ENCODE measurements around the gene CHST12. TPM values are rescaled to one million over a fixed set of nuclear protein-coding genes. Genes with fewer than 3 reads are reported as not detected.

Gene CHST12
- total RNA-seq, 1 experiment from 2014 or later: 18.3 TPM

DNA sequence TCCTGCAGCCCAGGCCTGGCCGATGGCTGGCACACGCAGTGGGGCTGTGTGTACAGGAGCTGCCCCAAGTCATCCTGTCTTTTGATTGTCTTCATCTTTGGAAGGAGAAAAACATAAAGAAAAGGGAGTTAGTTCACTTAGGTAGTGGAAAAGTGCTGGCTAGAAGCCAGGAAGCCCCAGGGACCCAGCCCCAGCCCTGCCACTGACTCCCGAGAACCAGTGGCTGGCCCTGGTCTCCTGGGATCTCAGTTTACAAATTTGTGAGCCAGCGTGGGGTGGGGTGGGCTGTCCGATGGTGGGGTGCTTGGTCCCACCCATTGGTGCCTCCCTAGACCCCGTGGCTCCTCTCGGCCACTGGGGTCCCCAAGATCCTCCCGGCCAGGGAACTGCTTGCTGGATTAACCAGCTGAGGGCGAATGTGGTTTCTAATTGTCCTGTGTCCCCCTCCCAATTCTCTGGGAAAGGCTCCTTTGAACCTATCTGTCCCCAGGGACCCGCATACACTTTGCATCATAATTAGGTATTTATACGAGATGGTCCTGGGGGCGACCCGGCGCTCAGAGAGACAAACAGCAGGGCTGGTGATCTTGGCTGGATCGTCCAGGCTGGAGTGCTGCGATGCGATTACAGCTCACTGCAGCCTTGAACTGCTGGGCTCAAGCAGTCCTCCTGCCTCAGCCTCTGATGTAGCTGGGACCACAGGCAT, 16.3 kb upstream of the CHST12 start (continued):
- TF ChIP-seq GABPB1 (CRISPR knock-in tag; IDR thresholded peaks at IDR 0.05): no peak
- TF ChIP-seq, protein P1, sequence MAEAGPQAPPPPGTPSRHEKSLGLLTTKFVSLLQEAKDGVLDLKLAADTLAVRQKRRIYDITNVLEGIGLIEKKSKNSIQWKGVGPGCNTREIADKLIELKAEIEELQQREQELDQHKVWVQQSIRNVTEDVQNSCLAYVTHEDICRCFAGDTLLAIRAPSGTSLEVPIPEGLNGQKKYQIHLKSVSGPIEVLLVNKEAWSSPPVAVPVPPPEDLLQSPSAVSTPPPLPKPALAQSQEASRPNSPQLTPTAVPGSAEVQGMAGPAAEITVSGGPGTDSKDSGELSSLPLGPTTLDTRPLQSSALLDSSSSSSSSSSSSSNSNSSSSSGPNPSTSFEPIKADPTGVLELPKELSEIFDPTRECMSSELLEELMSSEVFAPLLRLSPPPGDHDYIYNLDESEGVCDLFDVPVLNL (CRISPR knock-in tag; IDR thresholded peaks at IDR 0.05; ENCODE audit: borderline replicate concordance, low read depth): no peak
- no peak for TF ChIP-seq HMGA2 (CRISPR knock-in tag; IDR thresholded peaks at IDR 0.05)
- TF ChIP-seq, protein P2, sequence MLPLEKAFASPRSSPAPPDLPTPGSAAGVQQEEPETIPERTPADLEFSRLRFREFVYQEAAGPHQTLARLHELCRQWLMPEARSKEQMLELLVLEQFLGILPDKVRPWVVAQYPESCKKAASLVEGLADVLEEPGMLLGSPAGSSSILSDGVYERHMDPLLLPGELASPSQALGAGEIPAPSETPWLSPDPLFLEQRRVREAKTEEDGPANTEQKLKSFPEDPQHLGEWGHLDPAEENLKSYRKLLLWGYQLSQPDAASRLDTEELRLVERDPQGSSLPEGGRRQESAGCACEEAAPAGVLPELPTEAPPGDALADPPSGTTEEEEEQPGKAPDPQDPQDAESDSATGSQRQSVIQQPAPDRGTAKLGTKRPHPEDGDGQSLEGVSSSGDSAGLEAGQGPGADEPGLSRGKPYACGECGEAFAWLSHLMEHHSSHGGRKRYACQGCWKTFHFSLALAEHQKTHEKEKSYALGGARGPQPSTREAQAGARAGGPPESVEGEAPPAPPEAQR (CRISPR knock-in tag; IDR thresholded peaks at IDR 0.05): no peak
- TF ChIP-seq TEAD4 (CRISPR knock-in tag; IDR thresholded peaks at IDR 0.05): no peak

DNA sequence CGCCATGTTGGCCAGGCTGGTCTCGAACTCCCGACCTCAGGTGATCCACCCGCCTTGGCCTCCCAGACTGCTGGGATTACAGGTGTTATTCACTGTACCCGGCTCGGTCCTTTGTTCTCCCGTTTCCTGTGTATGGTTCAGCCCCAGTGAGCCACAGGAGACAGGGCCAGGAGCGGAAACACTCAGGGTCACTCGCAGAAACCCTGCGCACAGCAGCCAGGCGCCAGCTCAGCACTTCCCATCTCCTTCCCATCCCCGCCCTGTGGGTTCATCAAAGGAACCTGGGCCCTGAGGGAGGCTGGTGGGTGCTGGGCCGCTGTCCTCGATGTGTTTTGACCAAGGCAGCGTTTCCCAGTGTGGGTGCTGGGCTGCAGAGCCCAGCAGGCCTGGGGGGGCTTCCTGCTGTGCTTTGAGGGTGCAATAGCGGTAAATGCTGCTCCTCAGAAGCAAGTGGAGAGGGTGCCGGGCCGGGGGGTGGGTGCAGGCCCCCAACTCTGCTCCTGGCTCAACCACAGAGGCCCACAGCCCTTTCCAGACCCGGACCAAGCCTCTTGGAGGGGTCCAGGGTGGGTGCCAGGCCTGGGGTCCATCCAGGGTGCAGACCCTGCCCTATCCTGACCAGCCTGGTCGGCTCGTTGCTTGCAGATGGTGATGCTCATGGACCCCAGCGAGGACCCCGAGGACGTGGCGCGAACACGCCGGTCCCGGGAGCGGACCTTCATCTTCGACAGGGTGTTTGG, 15.3 kb upstream of the CHST12 start:
- no peak for DNase-seq (ENCODE audit: low spot score)
- Mint-ChIP-seq H3K27me3 (ENCODE audit: low read depth) (no peaks in the 10 kb centered on the region), H3K9me3 (no peaks in the 10 kb centered on the region), H3K4me3 (no peak overlapping the region), H3K36me3 (no peaks in the 10 kb centered on the region), H3K4me1 (peaks cover 20% of the 10 kb centered on the region), H3K27ac (no peak overlapping the region)
- TF ChIP-seq, protein P3, sequence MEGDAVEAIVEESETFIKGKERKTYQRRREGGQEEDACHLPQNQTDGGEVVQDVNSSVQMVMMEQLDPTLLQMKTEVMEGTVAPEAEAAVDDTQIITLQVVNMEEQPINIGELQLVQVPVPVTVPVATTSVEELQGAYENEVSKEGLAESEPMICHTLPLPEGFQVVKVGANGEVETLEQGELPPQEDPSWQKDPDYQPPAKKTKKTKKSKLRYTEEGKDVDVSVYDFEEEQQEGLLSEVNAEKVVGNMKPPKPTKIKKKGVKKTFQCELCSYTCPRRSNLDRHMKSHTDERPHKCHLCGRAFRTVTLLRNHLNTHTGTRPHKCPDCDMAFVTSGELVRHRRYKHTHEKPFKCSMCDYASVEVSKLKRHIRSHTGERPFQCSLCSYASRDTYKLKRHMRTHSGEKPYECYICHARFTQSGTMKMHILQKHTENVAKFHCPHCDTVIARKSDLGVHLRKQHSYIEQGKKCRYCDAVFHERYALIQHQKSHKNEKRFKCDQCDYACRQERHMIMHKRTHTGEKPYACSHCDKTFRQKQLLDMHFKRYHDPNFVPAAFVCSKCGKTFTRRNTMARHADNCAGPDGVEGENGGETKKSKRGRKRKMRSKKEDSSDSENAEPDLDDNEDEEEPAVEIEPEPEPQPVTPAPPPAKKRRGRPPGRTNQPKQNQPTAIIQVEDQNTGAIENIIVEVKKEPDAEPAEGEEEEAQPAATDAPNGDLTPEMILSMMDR (IDR thresholded peaks at IDR 0.05): no peak
- TF ChIP-seq, protein P4, sequence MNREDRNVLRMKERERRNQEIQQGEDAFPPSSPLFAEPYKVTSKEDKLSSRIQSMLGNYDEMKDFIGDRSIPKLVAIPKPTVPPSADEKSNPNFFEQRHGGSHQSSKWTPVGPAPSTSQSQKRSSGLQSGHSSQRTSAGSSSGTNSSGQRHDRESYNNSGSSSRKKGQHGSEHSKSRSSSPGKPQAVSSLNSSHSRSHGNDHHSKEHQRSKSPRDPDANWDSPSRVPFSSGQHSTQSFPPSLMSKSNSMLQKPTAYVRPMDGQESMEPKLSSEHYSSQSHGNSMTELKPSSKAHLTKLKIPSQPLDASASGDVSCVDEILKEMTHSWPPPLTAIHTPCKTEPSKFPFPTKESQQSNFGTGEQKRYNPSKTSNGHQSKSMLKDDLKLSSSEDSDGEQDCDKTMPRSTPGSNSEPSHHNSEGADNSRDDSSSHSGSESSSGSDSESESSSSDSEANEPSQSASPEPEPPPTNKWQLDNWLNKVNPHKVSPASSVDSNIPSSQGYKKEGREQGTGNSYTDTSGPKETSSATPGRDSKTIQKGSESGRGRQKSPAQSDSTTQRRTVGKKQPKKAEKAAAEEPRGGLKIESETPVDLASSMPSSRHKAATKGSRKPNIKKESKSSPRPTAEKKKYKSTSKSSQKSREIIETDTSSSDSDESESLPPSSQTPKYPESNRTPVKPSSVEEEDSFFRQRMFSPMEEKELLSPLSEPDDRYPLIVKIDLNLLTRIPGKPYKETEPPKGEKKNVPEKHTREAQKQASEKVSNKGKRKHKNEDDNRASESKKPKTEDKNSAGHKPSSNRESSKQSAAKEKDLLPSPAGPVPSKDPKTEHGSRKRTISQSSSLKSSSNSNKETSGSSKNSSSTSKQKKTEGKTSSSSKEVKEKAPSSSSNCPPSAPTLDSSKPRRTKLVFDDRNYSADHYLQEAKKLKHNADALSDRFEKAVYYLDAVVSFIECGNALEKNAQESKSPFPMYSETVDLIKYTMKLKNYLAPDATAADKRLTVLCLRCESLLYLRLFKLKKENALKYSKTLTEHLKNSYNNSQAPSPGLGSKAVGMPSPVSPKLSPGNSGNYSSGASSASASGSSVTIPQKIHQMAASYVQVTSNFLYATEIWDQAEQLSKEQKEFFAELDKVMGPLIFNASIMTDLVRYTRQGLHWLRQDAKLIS (CRISPR knock-in tag; IDR thresholded peaks at IDR 0.05; ENCODE audit: borderline replicate concordance): no peak
- TF ChIP-seq, protein P5, sequence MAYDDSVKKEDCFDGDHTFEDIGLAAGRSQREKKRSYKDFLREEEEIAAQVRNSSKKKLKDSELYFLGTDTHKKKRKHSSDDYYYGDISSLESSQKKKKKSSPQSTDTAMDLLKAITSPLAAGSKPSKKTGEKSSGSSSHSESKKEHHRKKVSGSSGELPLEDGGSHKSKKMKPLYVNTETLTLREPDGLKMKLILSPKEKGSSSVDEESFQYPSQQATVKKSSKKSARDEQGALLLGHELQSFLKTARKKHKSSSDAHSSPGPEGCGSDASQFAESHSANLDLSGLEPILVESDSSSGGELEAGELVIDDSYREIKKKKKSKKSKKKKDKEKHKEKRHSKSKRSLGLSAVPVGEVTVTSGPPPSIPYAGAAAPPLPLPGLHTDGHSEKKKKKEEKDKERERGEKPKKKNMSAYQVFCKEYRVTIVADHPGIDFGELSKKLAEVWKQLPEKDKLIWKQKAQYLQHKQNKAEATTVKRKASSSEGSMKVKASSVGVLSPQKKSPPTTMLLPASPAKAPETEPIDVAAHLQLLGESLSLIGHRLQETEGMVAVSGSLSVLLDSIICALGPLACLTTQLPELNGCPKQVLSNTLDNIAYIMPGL (CRISPR knock-in tag; IDR thresholded peaks at IDR 0.05): no peak
- TF ChIP-seq, protein P6, sequence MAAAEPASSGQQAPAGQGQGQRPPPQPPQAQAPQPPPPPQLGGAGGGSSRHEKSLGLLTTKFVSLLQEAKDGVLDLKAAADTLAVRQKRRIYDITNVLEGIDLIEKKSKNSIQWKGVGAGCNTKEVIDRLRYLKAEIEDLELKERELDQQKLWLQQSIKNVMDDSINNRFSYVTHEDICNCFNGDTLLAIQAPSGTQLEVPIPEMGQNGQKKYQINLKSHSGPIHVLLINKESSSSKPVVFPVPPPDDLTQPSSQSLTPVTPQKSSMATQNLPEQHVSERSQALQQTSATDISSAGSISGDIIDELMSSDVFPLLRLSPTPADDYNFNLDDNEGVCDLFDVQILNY (CRISPR knock-in tag; IDR thresholded peaks at IDR 0.05): no peak
- TF ChIP-seq FOXJ3 (CRISPR knock-in tag; IDR thresholded peaks at IDR 0.05; ENCODE audit: borderline replicate concordance) (no peak), GABPB1 (CRISPR knock-in tag; IDR thresholded peaks at IDR 0.05) (no peak), ZBTB21 (CRISPR knock-in tag; IDR thresholded peaks at IDR 0.05; ENCODE audit: borderline replicate concordance) (no peak), ZNF121 (CRISPR knock-in tag; IDR thresholded peaks at IDR 0.05) (no peak), TEAD4 (CRISPR knock-in tag; IDR thresholded peaks at IDR 0.05) (no peak), JAZF1 (CRISPR knock-in tag; IDR thresholded peaks at IDR 0.05) (no peak), ETV6 (CRISPR knock-in tag; IDR thresholded peaks at IDR 0.05) (no peak), MYBL2 (CRISPR knock-in tag; IDR thresholded peaks at IDR 0.05) (no peak)
- TF ChIP-seq, protein P1 (CRISPR knock-in tag; IDR thresholded peaks at IDR 0.05; ENCODE audit: borderline replicate concordance, low read depth): no peak
- TF ChIP-seq, protein P7, sequence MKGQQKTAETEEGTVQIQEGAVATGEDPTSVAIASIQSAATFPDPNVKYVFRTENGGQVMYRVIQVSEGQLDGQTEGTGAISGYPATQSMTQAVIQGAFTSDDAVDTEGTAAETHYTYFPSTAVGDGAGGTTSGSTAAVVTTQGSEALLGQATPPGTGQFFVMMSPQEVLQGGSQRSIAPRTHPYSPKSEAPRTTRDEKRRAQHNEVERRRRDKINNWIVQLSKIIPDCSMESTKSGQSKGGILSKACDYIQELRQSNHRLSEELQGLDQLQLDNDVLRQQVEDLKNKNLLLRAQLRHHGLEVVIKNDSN (CRISPR knock-in tag; IDR thresholded peaks at IDR 0.05): no peak
- TF ChIP-seq, protein P8, sequence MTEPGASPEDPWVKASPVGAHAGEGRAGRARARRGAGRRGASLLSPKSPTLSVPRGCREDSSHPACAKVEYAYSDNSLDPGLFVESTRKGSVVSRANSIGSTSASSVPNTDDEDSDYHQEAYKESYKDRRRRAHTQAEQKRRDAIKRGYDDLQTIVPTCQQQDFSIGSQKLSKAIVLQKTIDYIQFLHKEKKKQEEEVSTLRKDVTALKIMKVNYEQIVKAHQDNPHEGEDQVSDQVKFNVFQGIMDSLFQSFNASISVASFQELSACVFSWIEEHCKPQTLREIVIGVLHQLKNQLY (CRISPR knock-in tag; IDR thresholded peaks at IDR 0.05): no peak
- ChIA-PET CTCF (interaction anchor here (1.2 to 1.9 kb wide), 3 partner anchors 12 to 64 kb away, joined by 7 to 11 read pairs (median 8); no protein-coding TSS in a partner anchor), POLR2A (no interaction called here)
- ATAC-seq: no peak

Data from WTC11 (cell line).